ENCODE results near the gene LYZL1. TPM values are rescaled to one million over a fixed set of nuclear protein-coding genes. Genes with fewer than 3 reads are reported as not detected.

LYZL1 gene
- total and polyA plus RNA-seq, 2 donors (not counting 1 experiment from before 2014, with no cell fraction given) = not detected

GRCh38 chr10:29252811-29253689 is 35.8 kb upstream of the LYZL1 start:
- Histone ChIP-seq H3K4me2 (ENCODE audit: extremely low read depth, insufficient read depth, low read length) (no peak overlapping the region), H3K4me1 (ENCODE audit: control insufficient read depth, extremely low read depth, insufficient read depth, low read length) (peaks cover 5% of the 10 kb centered on the region), H3K27ac (ENCODE audit: insufficient read depth, low read length) (no peak overlapping the region), H3K79me2 (ENCODE audit: control insufficient read depth, insufficient read depth, low read length) (no peaks in the 10 kb centered on the region), H3K9me3 (ENCODE audit: control insufficient read depth, insufficient read depth, low read depth, low read length) (no peaks in the 10 kb centered on the region), H3K9ac (ENCODE audit: insufficient read depth, low read length) (no peak overlapping the region), H3K36me3 (ENCODE audit: control insufficient read depth, insufficient read depth, low read length) (no peaks in the 10 kb centered on the region), H2AFZ (ENCODE audit: low read length) (no peak overlapping the region), H3K4me3 (replicated peaks in 1 of 4; ENCODE audit: control extremely low read depth in 1 of 4, insufficient read depth in 1 of 4, low read depth in 3 of 4, low read length in 4 of 4) (no peak overlapping the region), H4K20me1 (ENCODE audit: control insufficient read depth, extremely low read depth, insufficient read depth, low read length) (no peaks in the 10 kb centered on the region), H3K27me3 (ENCODE audit: control insufficient read depth, insufficient read depth, low read length) (peaks cover 4% of the 10 kb centered on the region)
- DNase-seq (ENCODE audit: low read depth in 2 of 2) = no peak
- TF ChIP-seq EZH2 (IDR thresholded peaks at IDR 0.05; ENCODE audit: low read length, missing control alignments) = no peak
- no peak for TF ChIP-seq CTCF (conservative IDR thresholded peaks at IDR 0.05 in 1 of 2, IDR thresholded peaks at IDR 0.05 in 1 of 2; ENCODE audit: low read depth in 1 of 2, low read length in 2 of 2)

- no peaks in the 10 kb centered on the region for H3K9me3 ChIP-seq (ENCODE audit: control insufficient read depth, insufficient read depth, low read depth, low read length)
- no peak overlapping the region for H3K27ac ChIP-seq (ENCODE audit: insufficient read depth, low read length)
Measured at GRCh38 chr10:29253690-29254029, 35.2 kb upstream of the LYZL1 start.

More at GRCh38 chr10:29253690-29254029, 35.2 kb upstream of the LYZL1 start:
- Histone ChIP-seq H3K36me3 (ENCODE audit: control insufficient read depth, insufficient read depth, low read length) (no peaks in the 10 kb centered on the region), H3K27me3 (ENCODE audit: control insufficient read depth, insufficient read depth, low read length) (peaks cover 4% of the 10 kb centered on the region), H3K9ac (ENCODE audit: insufficient read depth, low read length) (no peak overlapping the region), H3K4me3 (replicated peaks in 1 of 4; ENCODE audit: control extremely low read depth in 1 of 4, insufficient read depth in 1 of 4, low read depth in 3 of 4, low read length in 4 of 4) (no peak overlapping the region), H2AFZ (ENCODE audit: low read length) (no peak overlapping the region), H3K4me1 (ENCODE audit: control insufficient read depth, extremely low read depth, insufficient read depth, low read length) (peaks cover 5% of the 10 kb centered on the region), H3K79me2 (ENCODE audit: control insufficient read depth, insufficient read depth, low read length) (no peaks in the 10 kb centered on the region), H4K20me1 (ENCODE audit: control insufficient read depth, extremely low read depth, insufficient read depth, low read length) (no peaks in the 10 kb centered on the region), H3K4me2 (ENCODE audit: extremely low read depth, insufficient read depth, low read length) (no peak overlapping the region)
- no peak for DNase-seq (ENCODE audit: low read depth in 2 of 2)
- TF ChIP-seq CTCF (conservative IDR thresholded peaks at IDR 0.05 in 1 of 2, IDR thresholded peaks at IDR 0.05 in 1 of 2; ENCODE audit: low read depth in 1 of 2, low read length in 2 of 2) (no peak), EZH2 (IDR thresholded peaks at IDR 0.05; ENCODE audit: low read length, missing control alignments) (no peak)
